ENCODE data around the gene SPATS2L.

SPATS2L gene

DNA sequence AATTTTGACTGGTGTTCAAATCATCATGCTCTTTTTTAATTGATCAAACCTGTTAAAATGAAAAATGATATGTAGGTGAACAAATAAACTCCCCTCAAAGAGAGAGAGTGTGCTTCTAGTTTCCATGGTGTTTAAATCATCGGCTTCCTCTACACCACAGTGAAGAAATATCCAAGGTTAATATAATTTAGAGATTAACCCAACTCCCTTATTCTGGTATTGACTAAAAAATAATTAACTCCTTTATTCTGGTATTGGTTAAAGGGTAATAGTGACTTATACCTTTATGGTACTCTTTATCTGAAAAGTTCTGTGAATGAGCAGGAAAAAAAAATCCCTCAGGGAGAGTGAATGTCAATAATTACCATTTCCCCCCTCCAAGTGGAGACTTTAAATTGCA lies 93.1 kb downstream of the SPATS2L start:
- TF ChIP-seq, protein P1, sequence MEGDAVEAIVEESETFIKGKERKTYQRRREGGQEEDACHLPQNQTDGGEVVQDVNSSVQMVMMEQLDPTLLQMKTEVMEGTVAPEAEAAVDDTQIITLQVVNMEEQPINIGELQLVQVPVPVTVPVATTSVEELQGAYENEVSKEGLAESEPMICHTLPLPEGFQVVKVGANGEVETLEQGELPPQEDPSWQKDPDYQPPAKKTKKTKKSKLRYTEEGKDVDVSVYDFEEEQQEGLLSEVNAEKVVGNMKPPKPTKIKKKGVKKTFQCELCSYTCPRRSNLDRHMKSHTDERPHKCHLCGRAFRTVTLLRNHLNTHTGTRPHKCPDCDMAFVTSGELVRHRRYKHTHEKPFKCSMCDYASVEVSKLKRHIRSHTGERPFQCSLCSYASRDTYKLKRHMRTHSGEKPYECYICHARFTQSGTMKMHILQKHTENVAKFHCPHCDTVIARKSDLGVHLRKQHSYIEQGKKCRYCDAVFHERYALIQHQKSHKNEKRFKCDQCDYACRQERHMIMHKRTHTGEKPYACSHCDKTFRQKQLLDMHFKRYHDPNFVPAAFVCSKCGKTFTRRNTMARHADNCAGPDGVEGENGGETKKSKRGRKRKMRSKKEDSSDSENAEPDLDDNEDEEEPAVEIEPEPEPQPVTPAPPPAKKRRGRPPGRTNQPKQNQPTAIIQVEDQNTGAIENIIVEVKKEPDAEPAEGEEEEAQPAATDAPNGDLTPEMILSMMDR (IDR thresholded peaks at IDR 0.05; ENCODE audit: extremely low read depth, missing control alignments), result no peak
- no peak for DNase-seq (ENCODE audit: low spot score)

DNA sequence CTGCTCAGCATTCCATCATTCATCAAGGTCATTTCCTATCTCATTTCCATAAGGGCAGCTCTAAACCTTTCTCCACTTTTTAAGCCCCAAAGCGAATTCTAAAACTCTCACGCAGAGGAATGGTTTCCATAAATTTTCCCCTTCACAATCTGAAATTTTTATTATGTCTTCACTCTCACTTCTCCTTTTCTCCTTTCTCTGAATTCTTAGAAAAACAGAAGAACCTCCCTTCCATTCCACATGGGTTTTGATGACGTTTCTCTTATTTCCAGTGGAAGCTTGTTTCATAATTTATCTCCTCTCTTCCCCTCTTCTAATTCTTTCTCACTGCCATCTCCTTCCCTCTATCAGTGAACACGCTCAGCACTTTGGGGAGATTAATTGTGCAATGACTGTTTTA lies 97.3 kb downstream of the SPATS2L start:
- TF ChIP-seq, protein P1 (IDR thresholded peaks at IDR 0.05; ENCODE audit: extremely low read depth, missing control alignments), result no peak
- no peak for DNase-seq (ENCODE audit: low spot score)

DNA sequence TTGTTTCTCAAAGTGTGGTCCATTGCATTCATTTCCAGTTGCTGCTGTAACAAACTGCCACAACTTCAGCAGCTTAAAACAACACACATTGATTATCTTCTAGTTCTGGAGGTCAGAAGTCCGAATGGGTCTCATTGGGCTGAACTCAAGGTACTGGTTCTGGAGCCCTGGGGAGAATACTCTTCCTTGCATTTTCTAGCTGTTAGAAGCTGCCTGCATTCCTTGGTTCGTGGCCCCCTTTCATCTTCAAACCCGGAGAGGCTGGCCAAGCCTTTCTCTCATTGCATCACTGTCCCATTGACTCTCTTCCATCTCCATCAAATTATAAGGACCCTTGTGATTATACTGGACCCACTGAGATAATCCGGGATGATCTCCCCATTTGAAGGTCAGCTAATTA lies 98.1 kb downstream of the SPATS2L start:
- TF ChIP-seq, protein P1 (IDR thresholded peaks at IDR 0.05; ENCODE audit: extremely low read depth, missing control alignments), result no peak
- DNase-seq (ENCODE audit: low spot score), result no peak

DNA sequence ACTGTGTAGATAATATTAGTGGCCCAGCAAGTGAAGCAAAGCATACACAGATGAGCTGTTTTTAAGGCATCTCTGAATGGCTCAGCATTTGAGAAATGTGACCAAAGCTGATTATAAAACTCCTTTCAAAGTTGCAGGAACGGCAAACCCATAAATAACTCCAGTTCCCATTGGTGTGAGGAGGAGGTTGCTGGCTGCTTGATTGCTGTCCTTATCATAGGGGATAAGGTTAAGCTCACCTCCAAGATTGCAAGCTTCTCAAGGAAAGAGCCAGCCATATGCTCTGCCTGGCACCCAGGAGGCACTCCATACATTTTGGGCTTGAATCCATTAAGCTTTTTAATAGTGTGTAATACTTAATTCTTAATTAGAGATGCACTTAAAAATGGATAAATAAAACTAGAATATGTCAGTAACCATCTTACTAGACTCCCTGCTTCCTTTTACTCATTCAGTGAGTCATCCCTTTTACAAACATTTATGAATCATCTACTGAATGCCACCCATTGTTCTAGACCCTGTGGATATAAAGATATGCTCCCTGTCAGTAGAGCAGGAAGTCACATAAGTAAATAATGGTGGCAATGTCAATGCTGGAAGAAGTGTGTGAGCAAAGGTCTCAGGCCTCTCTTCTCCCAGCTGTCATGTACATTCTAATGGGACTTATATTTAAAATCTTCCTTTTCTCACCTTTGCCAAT lies 99.3 kb downstream of the SPATS2L start:
- no peak for DNase-seq (ENCODE audit: low spot score)
- TF ChIP-seq, protein P1 (IDR thresholded peaks at IDR 0.05; ENCODE audit: extremely low read depth, missing control alignments), result no peak

DNA sequence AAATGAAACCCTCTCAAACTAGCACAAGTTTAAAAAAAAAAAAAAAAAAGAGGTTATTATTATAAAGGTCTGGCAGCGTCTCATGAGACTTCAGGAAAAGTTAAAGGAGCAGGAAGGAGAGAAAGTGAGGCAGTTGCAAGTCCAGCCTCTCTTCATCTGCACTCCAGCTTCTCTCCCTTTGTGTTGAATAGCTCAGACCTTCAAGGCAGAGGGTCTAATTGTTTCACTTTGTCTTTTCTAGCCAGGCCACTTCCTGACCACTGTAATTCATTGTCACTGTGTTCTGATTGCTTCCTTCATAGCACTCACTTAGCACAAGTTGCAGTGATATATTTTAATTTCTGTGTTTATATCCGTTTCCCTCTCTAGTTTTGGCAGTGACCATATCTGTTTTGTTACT lies 99.9 kb downstream of the SPATS2L start:
- no peak for DNase-seq (ENCODE audit: low spot score)
- TF ChIP-seq, protein P1 (IDR thresholded peaks at IDR 0.05; ENCODE audit: extremely low read depth, missing control alignments), result no peak

DNA sequence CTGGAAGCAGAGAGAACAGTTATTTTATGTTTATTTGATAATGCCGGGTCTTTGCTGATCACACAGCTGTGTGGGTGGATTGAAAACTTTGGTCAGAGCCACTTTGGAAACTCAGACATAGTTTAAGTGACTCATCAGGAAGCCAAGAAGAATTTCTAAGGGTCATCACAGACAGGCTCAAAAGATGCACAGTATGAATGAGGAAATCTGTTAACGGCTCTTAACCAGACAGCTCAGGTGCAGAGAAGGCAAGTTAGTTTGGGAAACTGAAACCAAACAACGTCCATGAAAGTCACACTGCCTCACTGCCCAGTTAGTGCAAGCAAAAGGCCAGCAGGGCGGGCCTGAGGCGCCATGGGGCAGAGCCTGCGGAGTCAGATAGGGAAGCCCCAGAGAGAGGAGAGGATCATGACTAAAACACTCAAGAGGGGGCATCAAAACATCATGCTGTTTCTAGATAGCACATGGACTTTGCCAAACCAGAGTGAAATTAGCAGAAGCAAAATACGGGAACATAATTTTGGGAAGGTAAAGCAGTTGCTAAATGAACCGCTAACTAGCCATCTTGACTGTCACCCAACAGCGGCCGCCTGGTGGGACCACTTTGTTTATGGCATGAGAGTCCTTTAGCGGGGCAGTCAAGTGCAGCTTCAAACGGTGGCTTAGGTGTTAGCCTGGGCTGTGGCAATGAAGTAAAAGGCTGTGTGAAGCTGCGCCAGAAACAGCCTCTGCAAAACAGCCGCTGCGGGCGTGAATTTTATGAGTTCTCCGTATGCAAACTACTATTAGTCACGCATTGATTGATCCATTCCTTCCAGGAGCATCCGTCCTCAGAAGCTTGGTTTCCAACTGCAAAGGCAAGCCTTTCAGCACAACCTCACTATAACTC lies 102.2 kb downstream of the SPATS2L start:
- no peak for DNase-seq (ENCODE audit: low spot score)
- TF ChIP-seq, protein P1 (IDR thresholded peaks at IDR 0.05; ENCODE audit: extremely low read depth, missing control alignments), result no peak

DNA sequence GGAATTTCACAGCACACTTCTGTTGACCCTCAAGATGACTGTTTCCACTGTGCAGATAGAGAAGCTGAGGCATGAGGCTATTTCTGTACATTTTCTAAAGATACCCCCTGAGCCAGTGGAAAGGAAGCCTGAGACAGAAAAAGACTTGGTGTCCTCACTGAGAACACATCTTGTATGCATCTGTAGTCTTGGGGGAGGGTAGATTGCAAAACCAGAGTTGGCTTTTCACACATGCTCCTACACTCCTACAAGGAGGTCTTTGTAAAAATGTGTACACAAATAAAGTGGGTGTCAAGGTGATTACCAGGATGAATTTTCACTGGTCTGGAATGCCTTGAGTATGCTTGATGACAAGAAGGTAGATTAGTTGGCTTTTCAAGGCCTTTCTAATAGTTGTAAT lies 105.3 kb downstream of the SPATS2L start:
- no peak for DNase-seq (ENCODE audit: low spot score)
- TF ChIP-seq, protein P1 (IDR thresholded peaks at IDR 0.05; ENCODE audit: extremely low read depth, missing control alignments), result no peak
